ENCODE results near the gene DNAJC16. TPM values are rescaled to one million over a fixed set of nuclear protein-coding genes. Genes with fewer than 3 reads are reported as not detected.
A peak's percentile ranks its signal among the peaks of the same experiment; 100 is the strongest.

The DNAJC16 gene
- total and polyA plus RNA-seq, 9 of the 15 experiments (the other 6 are each of a cell fraction or from before 2014, with no cell fraction given) = 6.9 to 16.8 (median 12.8) TPM

GRCh38 chr1:15621975-15622374, 95.3 kb downstream of the DNAJC16 start (continued):
- TF ChIP-seq THRAP3 (IDR thresholded peaks at IDR 0.05; ENCODE audit: borderline replicate concordance) = no peak
- TF ChIP-seq THRA (IDR thresholded peaks at IDR 0.05) = no peak
- peak; percentile 74 for TF ChIP-seq TEAD4 (IDR thresholded peaks at IDR 0.05; ENCODE audit: low read length)
- no peak for TF ChIP-seq TEAD4 (CRISPR knock-in tag; IDR thresholded peaks at IDR 0.05; ENCODE audit: borderline replicate concordance)
- TF ChIP-seq NRF1 (conservative IDR thresholded peaks at IDR 0.05 in 1 of 2, IDR thresholded peaks at IDR 0.05 in 1 of 2) = no peak

DNA sequence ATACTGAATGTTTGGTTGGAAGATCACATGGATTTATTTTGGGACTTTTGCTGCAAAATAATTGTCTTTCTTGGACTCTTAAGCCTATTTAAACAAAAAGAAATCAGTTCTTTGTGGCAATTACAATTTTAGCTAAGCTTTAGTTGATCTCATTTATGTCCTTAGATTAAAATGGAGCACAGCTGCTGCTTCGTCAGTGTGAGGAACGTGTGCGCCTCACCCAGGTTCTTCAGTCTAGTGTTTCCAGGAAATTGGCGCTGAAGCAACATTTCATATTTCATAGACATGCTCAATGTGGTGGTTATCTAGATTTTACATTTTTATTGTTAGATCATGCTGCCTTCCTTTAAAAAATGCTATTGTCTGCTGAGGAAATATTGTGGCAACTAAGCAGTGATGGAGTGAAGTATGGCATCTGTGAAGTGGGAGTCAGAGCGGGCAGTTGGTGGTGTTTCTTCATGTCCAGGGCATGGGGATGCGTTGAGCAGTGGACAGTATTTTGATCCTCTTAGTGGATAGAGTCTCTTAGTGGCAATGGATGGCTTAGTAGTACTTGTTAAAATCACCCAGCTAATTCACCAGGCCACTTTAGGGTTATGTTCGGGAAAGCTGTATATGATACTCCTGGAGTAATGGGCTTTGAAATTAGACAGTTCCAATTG, 96.2 kb downstream of the DNAJC16 start:
- CTCF ChIA-PET (ENCODE audit: low intra/inter-chr PET ratio) = interaction anchor here (0.6 kb wide), 2 partner anchors 28 to 191 kb away, joined by 3 read pairs; no protein-coding TSS in a partner anchor
- POLR2A ChIA-PET = interaction anchor here (0.9 kb wide), 1 partner anchor 12 kb away, joined by 4 read pairs; no protein-coding TSS in a partner anchor
- TF ChIP-seq ZNF518B (CRISPR knock-in tag; IDR thresholded peaks at IDR 0.05) (no peak), RFX1 (IDR thresholded peaks at IDR 0.05) (no peak), ZNF589 (CRISPR knock-in tag; IDR thresholded peaks at IDR 0.05; ENCODE audit: low read depth) (0 out of 2 replicates have a peak, but pooled peaks have one; percentile 27), MCM2 (IDR thresholded peaks at IDR 0.05; ENCODE audit: low read depth) (no peak), MITF (IDR thresholded peaks at IDR 0.05) (no peak), L3MBTL2 (IDR thresholded peaks at IDR 0.05) (peak; percentile 91)
- TF ChIP-seq, protein P1, sequence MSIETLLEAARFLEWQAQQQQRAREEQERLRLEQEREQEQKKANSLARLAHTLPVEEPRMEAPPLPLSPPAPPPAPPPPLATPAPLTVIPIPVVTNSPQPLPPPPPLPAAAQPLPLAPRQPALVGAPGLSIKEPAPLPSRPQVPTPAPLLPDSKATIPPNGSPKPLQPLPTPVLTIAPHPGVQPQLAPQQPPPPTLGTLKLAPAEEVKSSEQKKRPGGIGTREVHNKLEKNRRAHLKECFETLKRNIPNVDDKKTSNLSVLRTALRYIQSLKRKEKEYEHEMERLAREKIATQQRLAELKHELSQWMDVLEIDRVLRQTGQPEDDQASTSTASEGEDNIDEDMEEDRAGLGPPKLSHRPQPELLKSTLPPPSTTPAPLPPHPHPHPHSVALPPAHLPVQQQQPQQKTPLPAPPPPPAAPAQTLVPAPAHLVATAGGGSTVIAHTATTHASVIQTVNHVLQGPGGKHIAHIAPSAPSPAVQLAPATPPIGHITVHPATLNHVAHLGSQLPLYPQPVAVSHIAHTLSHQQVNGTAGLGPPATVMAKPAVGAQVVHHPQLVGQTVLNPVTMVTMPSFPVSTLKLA (conservative IDR thresholded peaks at IDR 0.05) = peak in 1 of 2 experiments; percentile 38; a peak in 2 of 4 replicates

More for the DNA sequence above, 96.2 kb downstream of the DNAJC16 start:
- WGBS (ENCODE audit: insufficient coverage, low coverage, missing lambda C conversion rate) = 41% methylated on average over 7 of the region's 7 CpGs
- H4K20me1 ChIP-seq (replicated peaks; ENCODE audit: control insufficient read depth, insufficient read depth, low read length) = peaks cover 6% of the 10 kb centered on the region; the same call in 1 of the 2 replicates
- intact Hi-C loops (cut with micrococcal nuclease) = loop anchor here (5.0 kb wide), 1 partner anchor 81 kb away; no protein-coding TSS in a partner anchor
- no peak for FAIRE-seq
- H2AFZ ChIP-seq (ENCODE audit: low read depth, low read length) = no peak overlapping the region
- peak overlapping the region; percentile 40 for H3K4me2 ChIP-seq (ENCODE audit: insufficient read depth, low read length)
- no TSS peak for BruUV-seq (replicated peaks)
- peaks cover 58% of the 10 kb centered on the region for H3K36me3 ChIP-seq (ENCODE audit: control insufficient read depth, insufficient read depth, low read length)
- H3K4me1 ChIP-seq (replicated peaks in 1 of 2; ENCODE audit: control insufficient read depth in 2 of 2, insufficient read depth in 2 of 2, low read length in 2 of 2) = peaks cover 26 to 65% of the 10 kb centered on the region in 2 experiments
- peaks cover 100% of the 10 kb centered on the region for H3K79me2 ChIP-seq (ENCODE audit: control insufficient read depth, insufficient read depth, low read length)
- no peak overlapping the region for H3K4me3 ChIP-seq
- peak; percentile 3; the same call in 1 of the 3 replicates for ATAC-seq
- no peaks in the 10 kb centered on the region for H3K27me3 ChIP-seq (ENCODE audit: control insufficient read depth in 2 of 2, insufficient read depth in 2 of 2, low read length in 2 of 2)
- DNase-seq (ENCODE audit: extremely low read depth in 1 of 4, low spot score in 3 of 4) = peak in 2 of 4 experiments; percentile 31 to 46
- H3K9me3 ChIP-seq (replicated peaks; ENCODE audit: control insufficient read depth, insufficient read depth, low read depth, low read length) = no peaks in the 10 kb centered on the region
- peak overlapping the region in 1 of 2 experiments; percentile 31; a peak in 2 of 4 replicates for H3K9ac ChIP-seq (ENCODE audit: insufficient read depth in 1 of 2, low read depth in 2 of 2, low read length in 2 of 2)
- in situ Hi-C loops (cut with MboI) = no loop called here
- H3K27ac ChIP-seq (ENCODE audit: extremely low read depth, low read depth, low read length) = peak overlapping the region; percentile 45; the same call in 2 of the 3 replicates
- no peaks in the 10 kb centered on the region for H3K9me1 ChIP-seq (ENCODE audit: control insufficient read depth, insufficient read depth, low read length)

All from K562 (cell line).